Measurements from ENCODE around the gene SPOCK1. TPM values are rescaled to one million over a fixed set of nuclear protein-coding genes. Genes with fewer than 3 reads are reported as not detected.

The SPOCK1 gene
- total RNA-seq, 1 experiment from 2014 or later, result 0.27 TPM

- ChIA-PET POLR2A (no interaction called here), RAD21 (ENCODE audit: low non-redundant PET in 1 of 2, low total read pairs in 2 of 2, uncharacterized antibody in 2 of 2, unreplicated experiment in 2 of 2) (no interaction called here), CTCF (no interaction called here)
- no peaks in the 10 kb centered on the region for H3K4me1 ChIP-seq (ENCODE audit: control insufficient read depth in 1 of 2, insufficient read depth in 2 of 2, low read length in 2 of 2)
- no peaks in the 10 kb centered on the region for H3K9me3 ChIP-seq (ENCODE audit: control insufficient read depth in 1 of 2, insufficient read depth in 1 of 2, low read depth in 1 of 2, low read length in 2 of 2)
- H3K9ac ChIP-seq (ENCODE audit: low read length), result no peak overlapping the region
- no peak overlapping the region for H3K4me2 ChIP-seq (ENCODE audit: low read length)
- DNase-seq (ENCODE audit: low read depth, low spot score) (no peak), ATAC-seq (no peak)
- peaks cover 28% of the 10 kb centered on the region for H3K27me3 ChIP-seq (ENCODE audit: insufficient read depth, low read length)
- H3K9me2 ChIP-seq (ENCODE audit: insufficient read depth), result no peaks in the 10 kb centered on the region
- no peak overlapping the region for H2AFZ ChIP-seq (ENCODE audit: low read depth, low read length, poor library complexity, severe bottlenecking)
- no peak overlapping the region for H3K4me3 ChIP-seq (replicated peaks in 1 of 2; ENCODE audit: low read depth in 1 of 2, low read length in 2 of 2)
- BruUV-seq (replicated peaks), result no TSS peak
- H3K36me3 ChIP-seq (ENCODE audit: control insufficient read depth in 1 of 2, insufficient read depth in 2 of 2, low read length in 2 of 2), result no peaks in the 10 kb centered on the region
- H3K27ac ChIP-seq (ENCODE audit: low read depth, low read length), result no peak overlapping the region
- H4K20me1 ChIP-seq (ENCODE audit: insufficient read depth), result no peaks in the 10 kb centered on the region
- intact Hi-C loops (cut with micrococcal nuclease), result no loop called here
- no peak for TF ChIP-seq TCF7L2 (IDR thresholded peaks at IDR 0.05; ENCODE audit: borderline replicate concordance, extremely low read depth, insufficient read depth, insufficient read length)
- no peak for TF ChIP-seq ELF1 (IDR thresholded peaks at IDR 0.05; ENCODE audit: borderline replicate concordance, low read depth)
- TF ChIP-seq SRF (IDR thresholded peaks at IDR 0.05; ENCODE audit: low read depth), result no peak
- no peak for TF ChIP-seq EGR1 (IDR thresholded peaks at IDR 0.05; ENCODE audit: low read depth)
- no peaks in the 10 kb centered on the region for H3K79me2 ChIP-seq (ENCODE audit: insufficient read depth, low read length)
These were observed 163.6 kb downstream of the SPOCK1 start for GRCh38 chr5:137335493-137335892.

- CTCF ChIA-PET, result no interaction called here
- TF ChIP-seq ZFX (IDR thresholded peaks at IDR 0.05) (no peak), ZNF274 (IDR thresholded peaks at IDR 0.05; ENCODE audit: low read depth, low read length) (no peak), JUND (IDR thresholded peaks at IDR 0.05) (no peak), FOSL1 (IDR thresholded peaks at IDR 0.05; ENCODE audit: low read depth) (no peak), SRF (IDR thresholded peaks at IDR 0.05; ENCODE audit: low read depth) (no peak), EGR1 (IDR thresholded peaks at IDR 0.05; ENCODE audit: low read depth) (no peak), CTCF (IDR thresholded peaks at IDR 0.05 in 2 of 3, conservative IDR thresholded peaks at IDR 0.05 in 1 of 3; ENCODE audit: borderline replicate concordance in 1 of 3, insufficient read depth in 1 of 3, low read depth in 2 of 3, low read length in 2 of 3) (no peak), TCF7L2 (IDR thresholded peaks at IDR 0.05; ENCODE audit: borderline replicate concordance, extremely low read depth, insufficient read depth, insufficient read length) (no peak)
- no peak for DNase-seq (ENCODE audit: low read depth, low spot score)
These were observed 165.2 kb downstream of the SPOCK1 start for GRCh38 chr5:137333928-137334327.

More at GRCh38 chr5:137333928-137334327, 165.2 kb downstream of the SPOCK1 start:
- H3K27ac ChIP-seq (ENCODE audit: low read depth, low read length), result no peak overlapping the region
- no peaks in the 10 kb centered on the region for H3K79me2 ChIP-seq (ENCODE audit: insufficient read depth, low read length)
- no peak overlapping the region for H3K4me3 ChIP-seq (replicated peaks in 1 of 2; ENCODE audit: low read depth in 1 of 2, low read length in 2 of 2)
- no peaks in the 10 kb centered on the region for H3K36me3 ChIP-seq (ENCODE audit: control insufficient read depth in 1 of 2, insufficient read depth in 2 of 2, low read length in 2 of 2)
- H3K9me3 ChIP-seq (ENCODE audit: control insufficient read depth in 1 of 2, insufficient read depth in 1 of 2, low read depth in 1 of 2, low read length in 2 of 2), result no peaks in the 10 kb centered on the region
- no peak overlapping the region for H2AFZ ChIP-seq (ENCODE audit: low read depth, low read length, poor library complexity, severe bottlenecking)
- H3K4me2 ChIP-seq (ENCODE audit: low read length), result no peak overlapping the region
- BruUV-seq (replicated peaks), result no TSS peak
- H3K9ac ChIP-seq (ENCODE audit: low read length), result no peak overlapping the region
- peaks cover 35% of the 10 kb centered on the region for H3K27me3 ChIP-seq (ENCODE audit: insufficient read depth, low read length)
- no peaks in the 10 kb centered on the region for H3K9me2 ChIP-seq (ENCODE audit: insufficient read depth)
- H4K20me1 ChIP-seq (ENCODE audit: insufficient read depth), result no peaks in the 10 kb centered on the region
- intact Hi-C loops (cut with micrococcal nuclease), result no loop called here
- H3K4me1 ChIP-seq (ENCODE audit: control insufficient read depth in 1 of 2, insufficient read depth in 2 of 2, low read length in 2 of 2), result no peaks in the 10 kb centered on the region
- POLR2A ChIA-PET, result no interaction called here
- RAD21 ChIA-PET (ENCODE audit: low non-redundant PET in 1 of 2, low total read pairs in 2 of 2, uncharacterized antibody in 2 of 2, unreplicated experiment in 2 of 2), result no interaction called here
- no peak for ATAC-seq

All from HCT116 (cell line).